Inflammatory macrophage treated with lipopolysaccharide for 4 hours (primary cell): ENCODE measurements around the gene DNAJC5.
A peak's percentile ranks its signal among the peaks of the same experiment; 100 is the strongest.
"Not testable (repeated sequence)": the region's sequence is repeated elsewhere in the genome, so short reads cannot be mapped to it uniquely, and the experiment has no call there.

Experiments
- DNase-seq: peaks from one replicate; pipeline ENCODE4 v3.0.0-alpha.2; 2020

DNAJC5 gene

GRCh38 chr20:63969838-63970713 lies 75.2 kb downstream of the DNAJC5 start, which contains the start of gene ZNF512B:
TSS of gene ZNF512B (minus strand) at chr20:63969930. CDS start at chr20:63967950, 1,980 bp downstream.
- DNase-seq = no peak

- no peak for DNase-seq
These were observed 75.9 kb downstream of the DNAJC5 start for GRCh38 chr20:63970714-63971431.

GRCh38 chr20:63971960-63972311 lies 77.0 kb downstream of the DNAJC5 start:
- DNase-seq = not testable (repeated sequence)

- DNase-seq = no peak
These were observed 77.6 kb downstream of the DNAJC5 start for GRCh38 chr20:63972312-63973159.

GRCh38 chr20:63973160-63973479 lies 78.2 kb downstream of the DNAJC5 start:
- no peak for DNase-seq

- DNase-seq = peak; percentile 87
These were observed 78.9 kb downstream of the DNAJC5 start for GRCh38 chr20:63973636-63974401.

GRCh38 chr20:63974402-63975200 lies 79.7 kb downstream of the DNAJC5 start:
- DNase-seq = no peak

- not testable (repeated sequence) for DNase-seq
These were observed 81.6 kb downstream of the DNAJC5 start for GRCh38 chr20:63976511-63976910.

- no peak for DNase-seq
These were observed 82.2 kb downstream of the DNAJC5 start for GRCh38 chr20:63976980-63977738.

- peak; percentile 67 for DNase-seq
These were observed 82.9 kb downstream of the DNAJC5 start for GRCh38 chr20:63977739-63978276.

- peak; percentile 29 for DNase-seq
These were observed 83.6 kb downstream of the DNAJC5 start for GRCh38 chr20:63978319-63979228.

GRCh38 chr20:63979229-63979556 lies 84.3 kb downstream of the DNAJC5 start:
- DNase-seq = no peak

GRCh38 chr20:63979557-63980316 lies 84.8 kb downstream of the DNAJC5 start, which contains the start of gene SAMD10:
TSS of gene SAMD10 (minus strand) at chr20:63979642. CDS start at chr20:63979467, 175 bp downstream.
- DNase-seq = peak; percentile 77

GRCh38 chr20:63980317-63980805 lies 85.4 kb downstream of the DNAJC5 start:
- DNase-seq = peak; percentile 37

GRCh38 chr20:63980806-63981728 lies 86.1 kb downstream of the DNAJC5 start, which contains the start of gene PRPF6:
TSS of gene PRPF6 (plus strand) at chr20:63981132. CDS start at chr20:63981246, 114 bp downstream.
- peak; percentile 98 for DNase-seq

GRCh38 chr20:63982937-63983336 lies 88.0 kb downstream of the DNAJC5 start:
- DNase-seq = no peak
